GM23338 (cell line): Measurements from ENCODE around the gene PIK3R4. TPM values are rescaled to one million over a fixed set of nuclear protein-coding genes. Genes with fewer than 3 reads are reported as not detected.

Experiments
- ATAC-seq: fragments of 200-7000 bp; cut with Tn5 transposase; 3 replicates; pipeline ENCODE4 v1.9.1; 2020
- DNase-seq: peaks from one replicate; pipeline ENCODE4 v3.0.0-alpha.2; 2015; ENCODE audit warnings: low spot score
- H2AFZ ChIP-seq: fragments of 200-600 bp; sonication (generic); 2 replicates; pipeline ENCODE4 v1.8.0; 2016; ENCODE audit warnings: antibody characterized with exemption, mild to moderate bottlenecking, moderate library complexity
- H3F3A ChIP-seq: fragments of 200-600 bp; sonication (generic); replicated peaks from 2 replicates; pipeline ENCODE4 v1.8.0; 2017; ENCODE audit warnings: antibody characterized with exemption, mixed run types, low read depth
- H3K27ac ChIP-seq: fragments of 200-600 bp; sonication (generic); 2 replicates; pipeline ENCODE4 v1.6.1; 2016; ENCODE audit warnings: low read depth
- H3K27me3 ChIP-seq: fragments of 200-600 bp; sonication (generic); 2 replicates; pipeline ENCODE4 v1.8.0; 2016; ENCODE audit warnings: mild to moderate bottlenecking, mixed run types, moderate library complexity; ENCODE audit not compliant: insufficient read depth
- H3K36me3 ChIP-seq: fragments of 200-600 bp; sonication (generic); 2 replicates; pipeline ENCODE4 v1.8.0; 2016; ENCODE audit warnings: mild to moderate bottlenecking; ENCODE audit not compliant: insufficient read depth
- H3K4me1 ChIP-seq: fragments of 200-600 bp; sonication (generic); 2 replicates; pipeline ENCODE4 v1.8.0; 2016; ENCODE audit warnings: mild to moderate bottlenecking, moderate library complexity; ENCODE audit not compliant: insufficient read depth
- H3K4me2 ChIP-seq: fragments of 200-600 bp; sonication (generic); 2 replicates; pipeline ENCODE4 v1.7.1; 2017; ENCODE audit warnings: mixed run types
- H3K4me3 ChIP-seq: fragments of 200-600 bp; sonication (generic); 2 replicates; pipeline ENCODE4 v1.6.1; 2016; ENCODE audit warnings: mixed run types
- H3K79me2 ChIP-seq: fragments of 200-600 bp; sonication (generic); replicated peaks from 2 replicates; pipeline ENCODE4 v1.8.0; 2017; ENCODE audit warnings: mild to moderate bottlenecking; ENCODE audit not compliant: insufficient read depth
- H3K9me2 ChIP-seq: fragments of 200-600 bp; sonication (generic); 2 replicates; pipeline ENCODE4 v1.8.0; 2017; ENCODE audit not compliant: insufficient read depth
- H4K20me1 ChIP-seq: fragments of 200-600 bp; sonication (generic); replicated peaks from 2 replicates; pipeline ENCODE4 v1.8.0; 2017; ENCODE audit warnings: mild to moderate bottlenecking; ENCODE audit not compliant: insufficient read depth
- H3K27ac Mint-ChIP-seq: 2 replicates; pipeline ENCODE4 v1.8.0; 2020; ENCODE audit warnings: inconsistent platforms, mild to moderate bottlenecking, moderate library complexity, mixed read lengths
- H3K27me3 Mint-ChIP-seq: 3 replicates; pipeline ENCODE4 v1.8.0; 2022; ENCODE audit warnings: low read depth, mild to moderate bottlenecking, moderate library complexity, mixed read lengths, inconsistent platforms; ENCODE audit not compliant: insufficient read depth, poor library complexity
- H3K36me3 Mint-ChIP-seq: 3 replicates; pipeline ENCODE4 v1.8.0; 2021; ENCODE audit warnings: low read depth, mild to moderate bottlenecking, inconsistent platforms, moderate library complexity, mixed read lengths
- H3K4me1 Mint-ChIP-seq: 3 replicates; pipeline ENCODE4 v1.8.0; 2020; ENCODE audit warnings: mild to moderate bottlenecking, inconsistent platforms, mixed read lengths
- H3K4me3 Mint-ChIP-seq: 3 replicates; pipeline ENCODE4 v1.8.0; 2021; ENCODE audit warnings: moderate library complexity, mild to moderate bottlenecking, inconsistent platforms, mixed read lengths
- H3K9me3 Mint-ChIP-seq: 3 replicates; pipeline ENCODE4 v1.8.0; 2020; ENCODE audit warnings: moderate library complexity, mild to moderate bottlenecking, inconsistent platforms, mixed read lengths
- CREB1 ChIP-seq: fragments of 250-450 bp; sonication (Bioruptor Pico); IDR thresholded peaks from 2 replicates; pipeline ENCODE4 v1.5.0; 2020; ENCODE audit warnings: low read depth, mild to moderate bottlenecking, moderate library complexity
- CTCF ChIP-seq, 2 experiments: fragments of 200-600 bp in 1 of 2; sonication (generic) in 1 of 2; conservative IDR thresholded peaks; 2 replicates each; pipeline versions ENCODE4 v1.5.1 to v1.6.1; 2016 to 2017; ENCODE audit warnings: antibody characterized with exemption in 2 of 2, low read depth in 2 of 2, mild to moderate bottlenecking in 2 of 2, moderate library complexity in 1 of 2
- ETS1 ChIP-seq: IDR thresholded peaks from 2 replicates; pipeline ENCODE4 v1.6.1; 2016; ENCODE audit warnings: antibody characterized with exemption
- EZH2 ChIP-seq: fragments of 200-600 bp; sonication (generic); IDR thresholded peaks from one replicate; pipeline ENCODE4 v1.8.0; 2017; ENCODE audit warnings: antibody characterized with exemption, mild to moderate bottlenecking, low read depth; ENCODE audit not compliant: unreplicated experiment
- EZH2phosphoT487 ChIP-seq: fragments of 200-600 bp; sonication (generic); IDR thresholded peaks from one replicate; pipeline ENCODE4 v1.8.1; 2018; ENCODE audit warnings: antibody characterized with exemption; ENCODE audit not compliant: unreplicated experiment
- JUNB ChIP-seq: IDR thresholded peaks from one replicate; pipeline ENCODE4 v1.6.1; 2016; ENCODE audit warnings: antibody characterized with exemption; ENCODE audit not compliant: unreplicated experiment
- NANOG ChIP-seq: IDR thresholded peaks from 2 replicates; pipeline ENCODE4 v1.6.1; 2016; ENCODE audit warnings: antibody characterized with exemption, borderline replicate concordance
- POLR2AphosphoS5 ChIP-seq: IDR thresholded peaks from 2 replicates; pipeline ENCODE4 v1.6.1; 2016; ENCODE audit warnings: antibody characterized with exemption, low read depth
- REST ChIP-seq: IDR thresholded peaks from one replicate; pipeline ENCODE4 v1.6.1; 2018; ENCODE audit warnings: antibody characterized with exemption; ENCODE audit not compliant: unreplicated experiment
- STAT1 ChIP-seq: IDR thresholded peaks from one replicate; pipeline ENCODE4 v1.6.1; 2016; ENCODE audit warnings: antibody characterized with exemption; ENCODE audit not compliant: unreplicated experiment
- ZNF114 ChIP-seq: fragments of 250-450 bp; sonication (Bioruptor Pico); IDR thresholded peaks from 2 replicates; pipeline ENCODE4 v1.5.0; 2020; ENCODE audit warnings: mild to moderate bottlenecking, moderate library complexity
- ZNF331 ChIP-seq: fragments of 250-450 bp; sonication (Bioruptor Pico); IDR thresholded peaks from 2 replicates; pipeline ENCODE4 v1.5.0; 2020; ENCODE audit warnings: low read depth, mild to moderate bottlenecking, moderate library complexity
- ZNF462 ChIP-seq: fragments of 250-450 bp; sonication (Bioruptor Pico); IDR thresholded peaks from 2 replicates; pipeline ENCODE4 v1.5.0; 2020; ENCODE audit warnings: mild to moderate bottlenecking, moderate library complexity
- polyA plus RNA-seq: library from polyadenylated mRNA; unstranded; fragments of >200 nt; fragmentation: Nextera tagmentation; extraction: Ambion mirVana; gene quantifications from 2 replicates; pipeline ENCODE4 v1.2.1, GENCODE V29; 2016
- total RNA-seq: library from RNA; depleted of rRNA; stranded (reverse); fragments of >200 nt; shearing (Covaris generic); gene quantifications from 2 replicates; pipeline ENCODE4 v1.2.3, GENCODE V29; 2014

PIK3R4 gene
- total and polyA plus RNA-seq, 2 experiments from 2014 or later, result 48.8 to 65.1 TPM

DNA sequence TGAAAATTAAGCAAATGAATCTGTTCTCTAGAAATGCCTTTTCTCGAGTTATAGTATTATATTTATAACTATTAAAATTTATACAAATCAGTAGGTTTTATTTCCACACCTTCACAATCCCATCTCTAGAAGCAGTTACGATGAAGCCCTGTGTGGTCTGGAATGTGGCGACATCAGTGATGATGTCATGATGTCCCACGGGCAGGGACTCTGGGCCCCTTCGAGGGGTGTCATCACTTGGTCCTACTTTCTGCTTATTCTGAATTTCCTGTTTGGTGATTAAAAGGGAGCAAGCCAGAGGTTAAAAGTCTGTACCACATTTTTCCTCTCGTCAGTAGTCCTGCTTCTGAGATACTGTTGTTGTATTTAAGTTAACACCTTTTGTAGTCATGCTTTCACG, 67.4 kb downstream of the PIK3R4 start:
- no peaks in the 10 kb centered on the region for H3K9me3 Mint-ChIP-seq
- peaks cover 29% of the 10 kb centered on the region for H3K36me3 Mint-ChIP-seq
- H3K36me3 ChIP-seq, result peaks cover 25% of the 10 kb centered on the region
- H3F3A ChIP-seq, result no peaks in the 10 kb centered on the region
- H3K4me1 ChIP-seq, result no peaks in the 10 kb centered on the region
- ATAC-seq (no peak), DNase-seq (no peak)
- H3K4me1 Mint-ChIP-seq, result no peaks in the 10 kb centered on the region
- H3K27ac Mint-ChIP-seq, result no peak overlapping the region
- H3K9me2 ChIP-seq, result no peaks in the 10 kb centered on the region
- H3K79me2 ChIP-seq, result no peaks in the 10 kb centered on the region
- no peaks in the 10 kb centered on the region for H3K27me3 ChIP-seq
- no peak overlapping the region for H3K4me3 ChIP-seq
- no peak overlapping the region for H3K4me3 Mint-ChIP-seq
- no peaks in the 10 kb centered on the region for H3K27me3 Mint-ChIP-seq
- no peak overlapping the region for H3K27ac ChIP-seq
- H3K4me2 ChIP-seq, result no peak overlapping the region
- H4K20me1 ChIP-seq, result no peaks in the 10 kb centered on the region
- TF ChIP-seq ZNF462 (CRISPR knock-in tag) (no peak), CREB1 (no peak), ETS1 (no peak), EZH2phosphoT487 (no peak), STAT1 (no peak), JUNB (no peak), ZNF331 (CRISPR knock-in tag) (no peak), EZH2 (no peak), POLR2AphosphoS5 (no peak), REST (no peak), NANOG (no peak), CTCF (conservative IDR thresholded peaks at IDR 0.05; ENCODE audit: low read depth in 2 of 2) (no peak), ZNF114 (CRISPR knock-in tag) (no peak)
- no peak overlapping the region for H2AFZ ChIP-seq
